Measurements from ENCODE around the gene XPR1.

- no peak for TF ChIP-seq CTCF (IDR thresholded peaks at IDR 0.05; ENCODE audit: low read depth, low read length, poor library complexity, severe bottlenecking)
- TF ChIP-seq EZH2phosphoT487 (IDR thresholded peaks at IDR 0.05; ENCODE audit: borderline replicate concordance, low read length): no peak
Measured at GRCh38 chr1:180923887-180924286, 292.1 kb downstream of the XPR1 start.

Data from DOHH2 (cell line).